GM19239 (cell line): ENCODE results near the gene OGT.

Experiments
- DNase-seq: peaks from one replicate; pipeline ENCODE4 v3.0.0; 2011; ENCODE audit warnings: low spot score; ENCODE audit not compliant: insufficient read length
- FAIRE-seq: peaks from 2 replicates; lab custom pipeline; 2011; peaks lifted over from hg19 to GRCh38; lab: Jason Lieb, UNC

Gene OGT

GRCh38 chrX:71618787-71619186 is 85.9 kb downstream of the OGT start:
- DNase-seq: no peak
- no peak for FAIRE-seq

GRCh38 chrX:71619193-71619592 is 86.3 kb downstream of the OGT start:
- DNase-seq (no peak), FAIRE-seq (no peak)

GRCh38 chrX:71619986-71620385 is 87.1 kb downstream of the OGT start:
- FAIRE-seq: peak; percentile 77

GRCh38 chrX:71621603-71622002 is 88.7 kb downstream of the OGT start:
- DNase-seq: no peak
- FAIRE-seq: no peak

More at GRCh38 chrX:71619986-71620385, 87.1 kb downstream of the OGT start:
- DNase-seq: no peak

- no peak for FAIRE-seq
- DNase-seq: no peak
Observed at GRCh38 chrX:71622032-71622575, 89.2 kb downstream of the OGT start.

- FAIRE-seq (peak; percentile 98), DNase-seq (no peak)
Observed at GRCh38 chrX:71622576-71623450, 89.9 kb downstream of the OGT start.

GRCh38 chrX:71623714-71624113 is 90.8 kb downstream of the OGT start:
- FAIRE-seq (peak; percentile 88), DNase-seq (no peak)

- DNase-seq (no peak), FAIRE-seq (peak; percentile 67)
Observed at GRCh38 chrX:71625471-71625870, 92.6 kb downstream of the OGT start.
